ENCODE results near the gene THAP5.

GRCh38 chr7:108584211-108584610 lies 14.7 kb upstream of the THAP5 start:
- TF ChIP-seq CTCF (IDR thresholded peaks at IDR 0.05 in 8 of 11, conservative IDR thresholded peaks at IDR 0.05 in 3 of 11), result no peak
- TF ChIP-seq POLR2AphosphoS5 (IDR thresholded peaks at IDR 0.05), result no peak
